Liver (tissue), 9 donors: ENCODE results near the gene PAK4. TPM values are rescaled to one million over a fixed set of nuclear protein-coding genes. Genes with fewer than 3 reads are reported as not detected.

Experiments used
- DNase-seq: peaks from one replicate; pipeline ENCODE4 v3.0.0-alpha.2; 2017; ENCODE audit warnings: low spot score
- H3K27ac ChIP-seq, 2 donors: one replicate each; pipeline ENCODE4 v1.7.0; 2013; ENCODE audit warnings: inconsistent platforms in 2 of 2, low read length in 2 of 2, control low read depth in 1 of 2, low read depth in 1 of 2, mild to moderate bottlenecking in 1 of 2
- H3K27me3 ChIP-seq, 4 donors: one replicate each; pipeline versions ENCODE4 v1.6.1 to v1.7.0; 2013; ENCODE audit warnings: low read length in 3 of 4, inconsistent platforms in 1 of 4, mild to moderate bottlenecking in 1 of 4, moderate library complexity in 1 of 4; ENCODE audit not compliant: control insufficient read depth in 4 of 4, insufficient read depth in 4 of 4
- H3K36me3 ChIP-seq, 4 donors: one replicate each; pipeline versions ENCODE4 v1.6.1 to v1.7.0; 2013; ENCODE audit warnings: low read length in 3 of 4, mild to moderate bottlenecking in 3 of 4, low read depth in 1 of 4, moderate library complexity in 1 of 4; ENCODE audit not compliant: control insufficient read depth in 4 of 4, insufficient read depth in 3 of 4
- H3K4me1 ChIP-seq, 4 donors: one replicate each; pipeline versions ENCODE4 v1.6.1 to v1.7.0; 2013; ENCODE audit warnings: low read length in 3 of 4, mild to moderate bottlenecking in 3 of 4, moderate library complexity in 1 of 4; ENCODE audit not compliant: control insufficient read depth in 4 of 4, insufficient read depth in 4 of 4
- H3K4me3 ChIP-seq, 3 donors: one replicate each; pipeline versions ENCODE4 v1.6.1 to v1.7.0; 2013; ENCODE audit warnings: low read length in 3 of 3, control low read depth in 1 of 3, low read depth in 1 of 3, mild to moderate bottlenecking in 1 of 3
- H3K9ac ChIP-seq, 2 donors: one replicate each; pipeline ENCODE4 v1.7.0; 2013; ENCODE audit warnings: low read length in 2 of 2, mild to moderate bottlenecking in 2 of 2, moderate library complexity in 2 of 2, control low read depth in 1 of 2, low read depth in 1 of 2
- H3K9me3 ChIP-seq, 4 donors: one replicate each; pipeline versions ENCODE4 v1.6.1 to v1.7.0; 2013; ENCODE audit warnings: low read length in 3 of 4; ENCODE audit not compliant: control insufficient read depth in 4 of 4
- CTCF ChIP-seq: fragments of 150-350 bp; IDR thresholded peaks from 2 replicates; pipeline ENCODE4 v1.5.1; 2017; ENCODE audit warnings: improper control_type of control experiment, low read depth, low read length; ENCODE audit not compliant: missing input control
- EGR1 ChIP-seq, 2 donors: IDR thresholded peaks; 2 replicates each; pipeline ENCODE4 v1.6.1; 2016 to 2018; ENCODE audit warnings: antibody characterized with exemption in 2 of 2, low read depth in 2 of 2
- FOXA1 ChIP-seq: IDR thresholded peaks from 2 replicates; pipeline ENCODE4 v1.6.1; 2016; ENCODE audit warnings: antibody characterized with exemption
- FOXA2 ChIP-seq: IDR thresholded peaks from 2 replicates; pipeline ENCODE4 v1.6.1; 2016; ENCODE audit warnings: antibody characterized with exemption
- HNF4A ChIP-seq, 2 donors: conservative IDR thresholded peaks; 2 replicates each; pipeline ENCODE4 v1.6.1; 2016; ENCODE audit warnings: antibody characterized with exemption in 2 of 2, mild to moderate bottlenecking in 2 of 2
- JUND ChIP-seq, 2 donors: IDR thresholded peaks; 2 replicates each; pipeline ENCODE4 v1.6.1; 2016; ENCODE audit warnings: antibody characterized with exemption in 2 of 2
- NR2F2 ChIP-seq: IDR thresholded peaks from 2 replicates; pipeline ENCODE4 v1.6.1; 2016; ENCODE audit warnings: antibody characterized with exemption
- RAD21 ChIP-seq, 2 donors: IDR thresholded peaks; 2 replicates each; pipeline ENCODE4 v1.6.1; 2016; ENCODE audit warnings: antibody characterized with exemption in 2 of 2, mild to moderate bottlenecking in 2 of 2
- RXRA ChIP-seq, 2 donors: IDR thresholded peaks; 2 replicates each; pipeline ENCODE4 v1.6.1; 2017 to 2018; ENCODE audit warnings: antibody characterized with exemption in 2 of 2, mild to moderate bottlenecking in 1 of 2
- SP1 ChIP-seq: IDR thresholded peaks from 2 replicates; pipeline ENCODE4 v1.6.1; 2018; ENCODE audit warnings: antibody characterized with exemption, mild to moderate bottlenecking
- TAF1 ChIP-seq: conservative IDR thresholded peaks from 2 replicates; pipeline ENCODE4 v1.6.1; 2016; ENCODE audit warnings: antibody characterized with exemption, mild to moderate bottlenecking
- YY1 ChIP-seq: IDR thresholded peaks from 2 replicates; pipeline ENCODE4 v1.6.1; 2016; ENCODE audit warnings: antibody characterized with exemption, mild to moderate bottlenecking
- WGBS: extraction: QIAGEN DNeasy Blood & Tissue Kit; methylation state at CpG from one replicate; pipeline ENCODE4 v1.1.7; 2013; 5-methylcytosine and 5-hydroxymethylcytosine counted together
- polyA plus RNA-seq, 2 donors: library from polyadenylated mRNA; stranded (reverse) in 1 of 2; unstranded in 1 of 2; fragments of 200-250 nt in 1 of 2; fragments of >200 nt in 1 of 2; fragmentation: Nextera tagmentation in 1 of 2; extraction: Ambion mirVana in 1 of 2; gene quantifications; one replicate each; pipeline versions ENCODE4 v1.2.1 to v1.2.3, GENCODE V29; 2013 to 2015
- total RNA-seq, 2 donors: library from RNA; depleted of rRNA; stranded (reverse); fragments of >200 nt; gene quantifications; one replicate each; pipeline ENCODE4 v1.2.3, GENCODE V29; 2014
- TF ChIP-seq, protein P1 (sequence below): IDR thresholded peaks from 2 replicates; pipeline ENCODE4 v1.6.1; 2016; ENCODE audit warnings: antibody characterized with exemption
- TF ChIP-seq, protein P2 (sequence below): IDR thresholded peaks from 2 replicates; pipeline ENCODE4 v1.6.1; 2016; ENCODE audit warnings: antibody characterized with exemption, mild to moderate bottlenecking
- donor health status: healthy.
- donor health status: healthy.
- donor health status: healthy.
- donor health status: healthy.
- donor health status: healthy.

Gene PAK4
- total and polyA plus RNA-seq, 4 donors = 5.4 to 16.6 (median 7.7) TPM

- H3K36me3 ChIP-seq = peaks cover 2 to 40% (median 9%) of the 10 kb centered on the region in 4 donors
- no peak overlapping the region for H3K9ac ChIP-seq
- no peak for DNase-seq
- no peak overlapping the region for H3K27ac ChIP-seq
- no peak for TF ChIP-seq NR2F2
- TF ChIP-seq FOXA1 = no peak
- no peak for TF ChIP-seq TAF1
- TF ChIP-seq, protein P1, sequence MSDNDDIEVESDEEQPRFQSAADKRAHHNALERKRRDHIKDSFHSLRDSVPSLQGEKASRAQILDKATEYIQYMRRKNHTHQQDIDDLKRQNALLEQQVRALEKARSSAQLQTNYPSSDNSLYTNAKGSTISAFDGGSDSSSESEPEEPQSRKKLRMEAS = no peak
- no peak for TF ChIP-seq RAD21 (IDR thresholded peaks at IDR 0.05)
- TF ChIP-seq HNF4A (conservative IDR thresholded peaks at IDR 0.05) = no peak
- TF ChIP-seq CTCF = no peak
- TF ChIP-seq SP1 = no peak
- H3K27me3 ChIP-seq = no peaks in the 10 kb centered on the region
- 88% methylated on average over 17 of the region's 17 CpGs for WGBS
- H3K4me3 ChIP-seq = no peak overlapping the region
- no peaks in the 10 kb centered on the region for H3K9me3 ChIP-seq
- H3K4me1 ChIP-seq = peaks cover 4 to 17% (median 12%) of the 10 kb centered on the region in 4 donors
Measured at GRCh38 chr19:39170386-39171231, 45.0 kb downstream of the PAK4 start.

DNA sequence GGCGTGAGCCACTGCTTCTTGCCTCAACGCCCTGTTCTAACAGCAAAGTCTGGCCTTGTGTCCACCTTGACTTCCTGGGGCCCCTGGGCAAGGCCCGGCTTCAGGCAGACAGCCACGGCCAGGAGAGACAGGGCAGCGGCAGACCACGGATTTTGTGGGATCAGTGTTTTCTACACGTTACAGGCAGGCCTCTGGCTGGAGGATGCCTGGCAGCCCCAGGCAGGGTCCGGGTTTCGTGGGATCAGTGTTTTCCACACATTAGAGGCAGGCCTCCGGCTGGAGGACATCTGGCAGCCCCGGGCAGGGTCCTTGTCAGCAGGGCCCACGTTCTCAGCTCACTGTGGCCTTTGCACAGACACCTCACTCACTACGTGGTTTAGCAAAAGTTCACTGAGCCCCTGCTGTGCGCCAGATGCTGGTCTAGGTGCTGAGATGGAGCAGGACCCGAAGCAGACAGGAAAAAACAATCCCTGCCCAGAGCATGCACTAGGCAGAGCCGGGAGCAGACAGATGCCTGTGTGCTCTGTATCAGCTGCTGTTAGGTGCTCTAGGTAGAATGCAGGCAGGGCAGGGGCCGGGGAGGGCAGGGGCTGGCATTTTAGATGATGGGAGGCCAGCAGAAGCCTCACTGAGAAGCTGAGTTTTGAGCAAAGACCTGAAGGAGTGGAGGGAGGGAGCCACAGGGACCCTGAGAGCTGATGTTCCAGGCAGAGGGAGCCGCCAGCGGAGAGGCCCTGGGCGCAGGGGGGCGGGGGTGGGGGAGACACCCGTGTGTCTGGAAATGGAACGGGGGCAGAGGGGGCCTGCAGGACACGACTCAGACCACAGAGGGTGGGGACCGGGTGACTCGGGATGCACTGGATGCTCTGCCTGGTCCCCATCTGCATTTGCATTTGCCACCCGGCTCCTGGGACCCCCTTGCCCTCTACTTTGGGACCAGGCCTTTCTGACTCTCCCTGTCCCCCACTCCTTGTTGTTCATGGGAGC lies 46.2 kb downstream of the PAK4 start:
- no peak for DNase-seq
- Histone ChIP-seq H3K9me3 (no peaks in the 10 kb centered on the region), H3K4me1 (peaks cover 0 to 6% (median 2%) of the 10 kb centered on the region in 4 donors), H3K27me3 (no peaks in the 10 kb centered on the region), H3K4me3 (no peak overlapping the region), H3K27ac (no peak overlapping the region), H3K9ac (no peak overlapping the region), H3K36me3 (peaks cover 2 to 51% (median 10%) of the 10 kb centered on the region in 4 donors)
- TF ChIP-seq JUND (IDR thresholded peaks at IDR 0.05) = no peak
- no peak for TF ChIP-seq SP1
- no peak for TF ChIP-seq RXRA (IDR thresholded peaks at IDR 0.05)
- TF ChIP-seq EGR1 (IDR thresholded peaks at IDR 0.05; ENCODE audit: low read depth in 2 of 2) = no peak
- TF ChIP-seq FOXA2 = no peak
- no peak for TF ChIP-seq TAF1
- TF ChIP-seq YY1 = no peak
- TF ChIP-seq, protein P2, sequence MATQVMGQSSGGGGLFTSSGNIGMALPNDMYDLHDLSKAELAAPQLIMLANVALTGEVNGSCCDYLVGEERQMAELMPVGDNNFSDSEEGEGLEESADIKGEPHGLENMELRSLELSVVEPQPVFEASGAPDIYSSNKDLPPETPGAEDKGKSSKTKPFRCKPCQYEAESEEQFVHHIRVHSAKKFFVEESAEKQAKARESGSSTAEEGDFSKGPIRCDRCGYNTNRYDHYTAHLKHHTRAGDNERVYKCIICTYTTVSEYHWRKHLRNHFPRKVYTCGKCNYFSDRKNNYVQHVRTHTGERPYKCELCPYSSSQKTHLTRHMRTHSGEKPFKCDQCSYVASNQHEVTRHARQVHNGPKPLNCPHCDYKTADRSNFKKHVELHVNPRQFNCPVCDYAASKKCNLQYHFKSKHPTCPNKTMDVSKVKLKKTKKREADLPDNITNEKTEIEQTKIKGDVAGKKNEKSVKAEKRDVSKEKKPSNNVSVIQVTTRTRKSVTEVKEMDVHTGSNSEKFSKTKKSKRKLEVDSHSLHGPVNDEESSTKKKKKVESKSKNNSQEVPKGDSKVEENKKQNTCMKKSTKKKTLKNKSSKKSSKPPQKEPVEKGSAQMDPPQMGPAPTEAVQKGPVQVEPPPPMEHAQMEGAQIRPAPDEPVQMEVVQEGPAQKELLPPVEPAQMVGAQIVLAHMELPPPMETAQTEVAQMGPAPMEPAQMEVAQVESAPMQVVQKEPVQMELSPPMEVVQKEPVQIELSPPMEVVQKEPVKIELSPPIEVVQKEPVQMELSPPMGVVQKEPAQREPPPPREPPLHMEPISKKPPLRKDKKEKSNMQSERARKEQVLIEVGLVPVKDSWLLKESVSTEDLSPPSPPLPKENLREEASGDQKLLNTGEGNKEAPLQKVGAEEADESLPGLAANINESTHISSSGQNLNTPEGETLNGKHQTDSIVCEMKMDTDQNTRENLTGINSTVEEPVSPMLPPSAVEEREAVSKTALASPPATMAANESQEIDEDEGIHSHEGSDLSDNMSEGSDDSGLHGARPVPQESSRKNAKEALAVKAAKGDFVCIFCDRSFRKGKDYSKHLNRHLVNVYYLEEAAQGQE = no peak
- WGBS = 89% methylated on average over 27 of the region's 27 CpGs
